Neural cell (in vitro differentiated cells): ENCODE results near the gene ISG20L2. TPM values are rescaled to one million over a fixed set of nuclear protein-coding genes. Genes with fewer than 3 reads are reported as not detected.

Source experiments
- H2AFZ ChIP-seq: fragments of 200-600, 300-800 bp; sonication (generic), shearing (Covaris generic); 2 replicates; pipeline ENCODE4 v1.6.0; 2014; ENCODE audit warnings: low read depth, mild to moderate bottlenecking, antibody characterized with exemption, low read length, moderate library complexity
- H3F3A ChIP-seq: fragments of 200-600 bp; shearing (Covaris generic); 2 replicates; pipeline ENCODE4 v1.6.1; 2016; ENCODE audit warnings: mild to moderate bottlenecking, moderate library complexity, mixed read lengths, antibody characterized with exemption, low read length; ENCODE audit not compliant: insufficient read depth, poor library complexity, severe bottlenecking
- H3K27ac ChIP-seq: fragments of 200-600, 300-800 bp; sonication (generic), shearing (Covaris generic); 2 replicates; pipeline ENCODE4 v1.5.1; 2014; ENCODE audit warnings: mild to moderate bottlenecking, low read length, moderate library complexity
- H3K27me3 ChIP-seq: fragments of 300-800, 200-600 bp; sonication (generic), shearing (Covaris generic); 2 replicates; pipeline ENCODE4 v1.6.0; 2014; ENCODE audit warnings: mild to moderate bottlenecking, low read depth, low read length, moderate library complexity; ENCODE audit not compliant: insufficient read depth
- H3K36me3 ChIP-seq: fragments of 300-800, 200-600 bp; sonication (generic), shearing (Covaris generic); 2 replicates; pipeline ENCODE4 v1.5.1; 2014; ENCODE audit warnings: mild to moderate bottlenecking, antibody characterized with exemption, low read length, moderate library complexity; ENCODE audit not compliant: insufficient read depth
- H3K4me2 ChIP-seq: fragments of 300-800, 200-600 bp; sonication (generic), shearing (Covaris generic); 2 replicates; pipeline ENCODE4 v1.6.0; 2014; ENCODE audit warnings: mild to moderate bottlenecking, low read length
- H3K4me3 ChIP-seq: fragments of 300-800, 200-600 bp; sonication (generic), shearing (Covaris generic); 2 replicates; pipeline ENCODE4 v1.5.1; 2014; ENCODE audit warnings: mild to moderate bottlenecking, low read length, moderate library complexity
- H3K79me2 ChIP-seq: fragments of 200-600 bp; shearing (Covaris generic); replicated peaks from 2 replicates; pipeline ENCODE4 v1.6.0; 2014; ENCODE audit warnings: mild to moderate bottlenecking, low read length, moderate library complexity; ENCODE audit not compliant: insufficient read depth
- H3K9ac ChIP-seq: fragments of 300-800, 200-600 bp; sonication (generic), shearing (Covaris generic); 2 replicates; pipeline ENCODE4 v1.6.1; 2016; ENCODE audit warnings: mild to moderate bottlenecking, low read length, mixed read lengths
- H3K9me2 ChIP-seq: fragments of 200-600 bp; shearing (Covaris generic); 2 replicates; pipeline ENCODE4 v1.6.1; 2016; ENCODE audit warnings: mild to moderate bottlenecking, low read length, mixed read lengths; ENCODE audit not compliant: insufficient read depth
- H3K9me3 ChIP-seq: fragments of 200-600, 300-800 bp; sonication (generic), shearing (Covaris generic); 2 replicates; pipeline ENCODE4 v1.6.1; 2016; ENCODE audit warnings: mild to moderate bottlenecking, mixed run types, low read length, moderate library complexity, mixed read lengths
- H4K20me1 ChIP-seq: fragments of 200-600 bp; shearing (Covaris generic); 2 replicates; pipeline ENCODE4 v1.6.1; 2016; ENCODE audit warnings: mild to moderate bottlenecking, mixed run types; ENCODE audit not compliant: insufficient read depth
- CTCF ChIP-seq: fragments of 450-650 bp; IDR thresholded peaks from 2 replicates; pipeline ENCODE4 v1.5.1; 2014; ENCODE audit warnings: antibody characterized with exemption, mild to moderate bottlenecking, moderate library complexity; ENCODE audit not compliant: poor library complexity, severe bottlenecking
- EP300 ChIP-seq: fragments of 450-650 bp; conservative IDR thresholded peaks from 2 replicates; pipeline ENCODE4 v1.6.1; 2014; ENCODE audit warnings: antibody characterized with exemption, mild to moderate bottlenecking, moderate library complexity; ENCODE audit not compliant: poor library complexity, severe bottlenecking
- EZH2 ChIP-seq: fragments of 200-600, 300-800 bp; shearing (Covaris generic), sonication (generic); IDR thresholded peaks from 2 replicates; pipeline ENCODE4 v1.6.1; 2014; ENCODE audit warnings: antibody characterized with exemption, low read length, borderline replicate concordance, mild to moderate bottlenecking; ENCODE audit not compliant: insufficient read depth, poor library complexity, severe bottlenecking
- MXI1 ChIP-seq: fragments of 450-650 bp; conservative IDR thresholded peaks from 2 replicates; pipeline ENCODE4 v1.6.1; 2014; ENCODE audit warnings: antibody characterized with exemption, mild to moderate bottlenecking; ENCODE audit not compliant: poor library complexity, severe bottlenecking
- POLR2AphosphoS5 ChIP-seq: IDR thresholded peaks from 2 replicates; pipeline ENCODE4 v1.6.1; 2012
- RAD21 ChIP-seq: fragments of 450-650 bp; conservative IDR thresholded peaks from 2 replicates; pipeline ENCODE4 v1.6.1; 2014; ENCODE audit warnings: antibody characterized with exemption, mild to moderate bottlenecking, moderate library complexity
- SMC3 ChIP-seq: fragments of 450-650 bp; conservative IDR thresholded peaks from 2 replicates; pipeline ENCODE4 v1.6.1; 2014; ENCODE audit warnings: antibody characterized with exemption, mild to moderate bottlenecking, moderate library complexity; ENCODE audit not compliant: poor library complexity
- TAF1 ChIP-seq: IDR thresholded peaks from 2 replicates; pipeline ENCODE4 v1.6.1; 2012; ENCODE audit warnings: low read depth
- polyA plus RNA-seq: library from polyadenylated mRNA; depleted of rRNA; stranded (reverse); fragments of >200 nt; gene quantifications from 2 replicates; pipeline ENCODE4 v1.2.3, GENCODE V29; 2014
- TF ChIP-seq, protein P1 (sequence below): IDR thresholded peaks from 2 replicates; pipeline ENCODE4 v1.6.1; 2012; ENCODE audit warnings: borderline replicate concordance

The ISG20L2 gene
- polyA plus RNA-seq, 1 donor from 2014 or later = 8.5 TPM

GRCh38 chr1:156689035-156689952 is 39.3 kb downstream of the ISG20L2 start:
- no peak overlapping the region for H3K9ac ChIP-seq
- H2AFZ ChIP-seq = no peak overlapping the region
- H3K9me3 ChIP-seq = no peaks in the 10 kb centered on the region
- no peaks in the 10 kb centered on the region for H3K36me3 ChIP-seq
- no peak overlapping the region for H3K27ac ChIP-seq
- no peaks in the 10 kb centered on the region for H3F3A ChIP-seq
- H3K9me2 ChIP-seq = no peaks in the 10 kb centered on the region
- H3K4me2 ChIP-seq = no peak overlapping the region
- no peaks in the 10 kb centered on the region for H3K79me2 ChIP-seq
- H3K27me3 ChIP-seq = no peaks in the 10 kb centered on the region
- TF ChIP-seq TAF1 (no peak), EP300 (no peak), MXI1 (no peak), POLR2AphosphoS5 (no peak), CTCF (peak; percentile 96), EZH2 (no peak), RAD21 (peak; percentile 94), SMC3 (peak; percentile 91)
- TF ChIP-seq, protein P1, sequence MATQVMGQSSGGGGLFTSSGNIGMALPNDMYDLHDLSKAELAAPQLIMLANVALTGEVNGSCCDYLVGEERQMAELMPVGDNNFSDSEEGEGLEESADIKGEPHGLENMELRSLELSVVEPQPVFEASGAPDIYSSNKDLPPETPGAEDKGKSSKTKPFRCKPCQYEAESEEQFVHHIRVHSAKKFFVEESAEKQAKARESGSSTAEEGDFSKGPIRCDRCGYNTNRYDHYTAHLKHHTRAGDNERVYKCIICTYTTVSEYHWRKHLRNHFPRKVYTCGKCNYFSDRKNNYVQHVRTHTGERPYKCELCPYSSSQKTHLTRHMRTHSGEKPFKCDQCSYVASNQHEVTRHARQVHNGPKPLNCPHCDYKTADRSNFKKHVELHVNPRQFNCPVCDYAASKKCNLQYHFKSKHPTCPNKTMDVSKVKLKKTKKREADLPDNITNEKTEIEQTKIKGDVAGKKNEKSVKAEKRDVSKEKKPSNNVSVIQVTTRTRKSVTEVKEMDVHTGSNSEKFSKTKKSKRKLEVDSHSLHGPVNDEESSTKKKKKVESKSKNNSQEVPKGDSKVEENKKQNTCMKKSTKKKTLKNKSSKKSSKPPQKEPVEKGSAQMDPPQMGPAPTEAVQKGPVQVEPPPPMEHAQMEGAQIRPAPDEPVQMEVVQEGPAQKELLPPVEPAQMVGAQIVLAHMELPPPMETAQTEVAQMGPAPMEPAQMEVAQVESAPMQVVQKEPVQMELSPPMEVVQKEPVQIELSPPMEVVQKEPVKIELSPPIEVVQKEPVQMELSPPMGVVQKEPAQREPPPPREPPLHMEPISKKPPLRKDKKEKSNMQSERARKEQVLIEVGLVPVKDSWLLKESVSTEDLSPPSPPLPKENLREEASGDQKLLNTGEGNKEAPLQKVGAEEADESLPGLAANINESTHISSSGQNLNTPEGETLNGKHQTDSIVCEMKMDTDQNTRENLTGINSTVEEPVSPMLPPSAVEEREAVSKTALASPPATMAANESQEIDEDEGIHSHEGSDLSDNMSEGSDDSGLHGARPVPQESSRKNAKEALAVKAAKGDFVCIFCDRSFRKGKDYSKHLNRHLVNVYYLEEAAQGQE = no peak
- H3K4me3 ChIP-seq = peak overlapping the region; percentile 51
- no peaks in the 10 kb centered on the region for H4K20me1 ChIP-seq

- H3K9ac ChIP-seq = no peak overlapping the region
- H3K36me3 ChIP-seq = no peaks in the 10 kb centered on the region
- H3K9me2 ChIP-seq = no peaks in the 10 kb centered on the region
- H3F3A ChIP-seq = no peaks in the 10 kb centered on the region
- no peak overlapping the region for H3K27ac ChIP-seq
- no peak overlapping the region for H2AFZ ChIP-seq
- no peaks in the 10 kb centered on the region for H3K27me3 ChIP-seq
- H3K4me3 ChIP-seq = no peak overlapping the region
- H3K79me2 ChIP-seq = no peaks in the 10 kb centered on the region
- no peak overlapping the region for H3K4me2 ChIP-seq
- no peak for TF ChIP-seq TAF1
- H4K20me1 ChIP-seq = no peaks in the 10 kb centered on the region
- no peaks in the 10 kb centered on the region for H3K9me3 ChIP-seq
Measured at GRCh38 chr1:156684227-156684782, 44.3 kb downstream of the ISG20L2 start.
